Fibroblast of lung (primary cell): ENCODE results near the gene CAPSL.

ENCODE experiments used
- CTCF ChIP-seq, 2 donors: IDR thresholded peaks in 1 of 2; conservative IDR thresholded peaks in 1 of 2; 1 replicate in 1 of 2; 2 replicates in 1 of 2; pipeline ENCODE4 v1.5.1; 2011 to 2012; ENCODE audit warnings: low read length in 2 of 2, control low read depth in 1 of 2, inconsistent platforms in 1 of 2, low read depth in 1 of 2, mild to moderate bottlenecking in 1 of 2
- EZH2 ChIP-seq: IDR thresholded peaks from 2 replicates; pipeline ENCODE4 v1.5.1; 2012; ENCODE audit warnings: low read length, control low read depth, mild to moderate bottlenecking; ENCODE audit errors: missing control alignments

- no peak for TF ChIP-seq CTCF (conservative IDR thresholded peaks at IDR 0.05 in 1 of 2, IDR thresholded peaks at IDR 0.05 in 1 of 2; ENCODE audit: low read depth in 1 of 2, low read length in 2 of 2)
- TF ChIP-seq EZH2: no peak
These were observed 29.6 kb downstream of the CAPSL start for GRCh38 chr5:35908814-35909213.
